Hematopoietic multipotent progenitor cell treated with erythropoietin and hydrocortisone succinate and interleukin-3 and kit ligand, for 8 days (in vitro differentiated cells): ENCODE measurements around the gene TNFRSF1A.

Source experiments
- DNase-seq: peaks from one replicate; pipeline ENCODE4 v3.0.0-alpha.2; 2015

TNFRSF1A gene

GRCh38 chr12:6374028-6374785, 32.3 kb upstream of the TNFRSF1A start:
- DNase-seq: no peak

- no peak for DNase-seq
Measured at GRCh38 chr12:6373022-6373787, 31.3 kb upstream of the TNFRSF1A start.

- no peak for DNase-seq
Measured at GRCh38 chr12:6372403-6373003, 30.6 kb upstream of the TNFRSF1A start.

GRCh38 chr12:6370994-6371754, 29.3 kb upstream of the TNFRSF1A start:
- DNase-seq: no peak

GRCh38 chr12:6370576-6370935, 28.7 kb upstream of the TNFRSF1A start:
- DNase-seq: no peak

- no peak for DNase-seq
Measured at GRCh38 chr12:6369916-6370575, 28.2 kb upstream of the TNFRSF1A start.

- no peak for DNase-seq
Measured at GRCh38 chr12:6368906-6369525, 27.1 kb upstream of the TNFRSF1A start.

GRCh38 chr12:6367969-6368892, 26.4 kb upstream of the TNFRSF1A start:
- DNase-seq: peak; percentile 68

- DNase-seq: peak; percentile 67
Measured at GRCh38 chr12:6367065-6367968, 25.4 kb upstream of the TNFRSF1A start.

GRCh38 chr12:6364044-6364374, 22.1 kb upstream of the TNFRSF1A start:
- peak; percentile 17 for DNase-seq

GRCh38 chr12:6363330-6364043, 21.6 kb upstream of the TNFRSF1A start:
- peak; percentile 69 for DNase-seq

GRCh38 chr12:6363010-6363329, 21.1 kb upstream of the TNFRSF1A start:
- DNase-seq: no peak

GRCh38 chr12:6362403-6362802, 20.5 kb upstream of the TNFRSF1A start:
- DNase-seq: no peak

- DNase-seq: no peak
Measured at GRCh38 chr12:6361834-6362233, 20.0 kb upstream of the TNFRSF1A start.

GRCh38 chr12:6360578-6361490, 19.0 kb upstream of the TNFRSF1A start:
- DNase-seq: no peak

- no peak for DNase-seq
Measured at GRCh38 chr12:6360080-6360571, 18.2 kb upstream of the TNFRSF1A start.

- no peak for DNase-seq
Measured at GRCh38 chr12:6358881-6359280, 17.0 kb upstream of the TNFRSF1A start.

- no peak for DNase-seq
Measured at GRCh38 chr12:6356374-6356820, 14.5 kb upstream of the TNFRSF1A start.
